Sigmoid colon (tissue), 4 donors: Measurements from ENCODE around the gene USP13.

ENCODE experiments used
- EP300 ChIP-seq, 4 donors: sonication (generic); formaldehyde crosslinking; IDR thresholded peaks; one replicate each; pipeline ENCODE4 v1.6.1; 2017; ENCODE audit warnings: antibody characterized with exemption in 4 of 4
- POLR2A ChIP-seq, 2 donors: fragments of 450-650 bp; IDR thresholded peaks; one replicate each; pipeline ENCODE4 v1.6.1; 2016; ENCODE audit warnings: antibody characterized with exemption in 2 of 2, mild to moderate bottlenecking in 2 of 2, moderate library complexity in 2 of 2
- POLR2AphosphoS5 ChIP-seq, 4 donors: sonication (generic); formaldehyde crosslinking; IDR thresholded peaks; one replicate each; pipeline ENCODE4 v1.6.1; 2017; ENCODE audit warnings: antibody characterized with exemption in 4 of 4
- TF ChIP-seq, protein P1 (sequence below), 4 experiments: fragments of 450-650 bp in 3 of 4; fragments of 200-600 bp in 1 of 4; IDR thresholded peaks; one replicate each; pipeline ENCODE4 v1.5.1; 2016 to 2019; ENCODE audit warnings: antibody characterized with exemption in 4 of 4, mild to moderate bottlenecking in 3 of 4, moderate library complexity in 2 of 4

DNA sequence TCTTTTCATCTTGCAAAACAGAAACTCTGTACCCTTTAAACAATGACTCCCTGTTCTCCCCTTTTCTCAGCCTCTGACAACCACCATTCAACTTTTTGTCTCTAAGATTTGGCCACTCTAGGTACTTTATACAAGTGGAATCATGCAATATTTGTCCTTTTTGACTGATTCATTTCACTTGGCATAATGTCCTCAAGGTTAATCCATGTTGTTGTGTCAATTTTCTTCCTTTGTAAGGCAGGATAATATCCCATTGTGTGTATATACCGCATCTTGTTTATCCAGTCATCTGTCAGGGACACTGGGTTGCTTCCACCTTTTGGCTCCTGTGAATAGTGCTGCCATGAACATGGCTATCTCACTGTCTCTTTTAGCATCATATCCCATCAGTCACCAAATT is 10.3 kb downstream of the USP13 start:
- no peak for TF ChIP-seq POLR2A (IDR thresholded peaks at IDR 0.05)
- TF ChIP-seq POLR2AphosphoS5 (IDR thresholded peaks at IDR 0.05), result no peak
- TF ChIP-seq, protein P1, sequence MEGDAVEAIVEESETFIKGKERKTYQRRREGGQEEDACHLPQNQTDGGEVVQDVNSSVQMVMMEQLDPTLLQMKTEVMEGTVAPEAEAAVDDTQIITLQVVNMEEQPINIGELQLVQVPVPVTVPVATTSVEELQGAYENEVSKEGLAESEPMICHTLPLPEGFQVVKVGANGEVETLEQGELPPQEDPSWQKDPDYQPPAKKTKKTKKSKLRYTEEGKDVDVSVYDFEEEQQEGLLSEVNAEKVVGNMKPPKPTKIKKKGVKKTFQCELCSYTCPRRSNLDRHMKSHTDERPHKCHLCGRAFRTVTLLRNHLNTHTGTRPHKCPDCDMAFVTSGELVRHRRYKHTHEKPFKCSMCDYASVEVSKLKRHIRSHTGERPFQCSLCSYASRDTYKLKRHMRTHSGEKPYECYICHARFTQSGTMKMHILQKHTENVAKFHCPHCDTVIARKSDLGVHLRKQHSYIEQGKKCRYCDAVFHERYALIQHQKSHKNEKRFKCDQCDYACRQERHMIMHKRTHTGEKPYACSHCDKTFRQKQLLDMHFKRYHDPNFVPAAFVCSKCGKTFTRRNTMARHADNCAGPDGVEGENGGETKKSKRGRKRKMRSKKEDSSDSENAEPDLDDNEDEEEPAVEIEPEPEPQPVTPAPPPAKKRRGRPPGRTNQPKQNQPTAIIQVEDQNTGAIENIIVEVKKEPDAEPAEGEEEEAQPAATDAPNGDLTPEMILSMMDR (IDR thresholded peaks at IDR 0.05), result no peak
- no peak for TF ChIP-seq EP300 (IDR thresholded peaks at IDR 0.05)
